ENCODE results near the gene MTERF4. TPM values are rescaled to one million over a fixed set of nuclear protein-coding genes. Genes with fewer than 3 reads are reported as not detected.

MTERF4 gene
- total and polyA plus RNA-seq, 2 of the 13 experiments (the other 11 are each of a cell fraction or from before 2014, with no cell fraction given): 50.5 to 59.8 TPM

GRCh38 chr2:241150660-241151530 lies 48.8 kb upstream of the MTERF4 start (continued):
- TF ChIP-seq TAF15 (IDR thresholded peaks at IDR 0.05; ENCODE audit: low read depth, low read length, poor library complexity, severe bottlenecking): no peak
- no peak for TF ChIP-seq DMAP1 (CRISPR knock-in tag; IDR thresholded peaks at IDR 0.05)
- no peak for TF ChIP-seq ETV5 (CRISPR knock-in tag; IDR thresholded peaks at IDR 0.05; ENCODE audit: borderline replicate concordance)
- TF ChIP-seq ZBTB37 (CRISPR knock-in tag; IDR thresholded peaks at IDR 0.05): no peak
- TF ChIP-seq, protein P1, sequence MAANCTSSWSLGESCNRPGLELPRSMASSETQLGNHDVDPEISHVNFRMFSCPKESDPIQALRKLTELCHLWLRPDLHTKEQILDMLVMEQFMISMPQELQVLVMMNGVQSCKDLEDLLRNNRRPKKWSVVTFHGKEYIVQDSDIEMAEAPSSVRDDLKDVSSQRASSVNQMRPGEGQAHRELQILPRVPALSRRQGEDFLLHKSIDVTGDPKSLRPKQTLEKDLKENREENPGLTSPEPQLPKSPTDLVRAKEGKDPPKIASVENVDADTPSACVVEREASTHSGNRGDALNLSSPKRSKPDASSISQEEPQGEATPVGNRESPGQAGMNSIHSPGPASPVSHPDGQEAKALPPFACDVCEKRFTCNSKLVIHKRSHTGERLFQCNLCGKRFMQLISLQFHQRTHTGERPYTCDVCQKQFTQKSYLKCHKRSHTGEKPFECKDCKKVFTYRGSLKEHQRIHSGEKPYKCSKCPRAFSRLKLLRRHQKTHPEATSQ (CRISPR knock-in tag; IDR thresholded peaks at IDR 0.05; ENCODE audit: borderline replicate concordance): no peak
- TF ChIP-seq STAT5B (CRISPR knock-in tag; IDR thresholded peaks at IDR 0.05): no peak
- TF ChIP-seq ZFP62 (CRISPR knock-in tag; IDR thresholded peaks at IDR 0.05): no peak
- no peak for TF ChIP-seq CREB1 (IDR thresholded peaks at IDR 0.05)
- no peak for TF ChIP-seq CREB1 (CRISPR knock-in tag; IDR thresholded peaks at IDR 0.05)
- TF ChIP-seq CBX1 (IDR thresholded peaks at IDR 0.05; ENCODE audit: low read depth): no peak
- no peak for TF ChIP-seq IKZF1 (IDR thresholded peaks at IDR 0.05)
- no peak for TF ChIP-seq SRY (CRISPR knock-in tag; IDR thresholded peaks at IDR 0.05)
- no peak for TF ChIP-seq SMAD9 (CRISPR knock-in tag; IDR thresholded peaks at IDR 0.05)
- no peak for TF ChIP-seq ZNF331 (CRISPR knock-in tag; IDR thresholded peaks at IDR 0.05)
- no peak for TF ChIP-seq YY1 (IDR thresholded peaks at IDR 0.05; ENCODE audit: insufficient read depth, insufficient replicate concordance, low read depth, low read length)
- no peak for TF ChIP-seq KAT2B (IDR thresholded peaks at IDR 0.05; ENCODE audit: borderline replicate concordance, low read depth, low read length)
- TF ChIP-seq ZNF17 (CRISPR knock-in tag; IDR thresholded peaks at IDR 0.05): no peak
- 0 out of 2 replicates have a peak, but pooled peaks have one; percentile 15 for TF ChIP-seq ZIK1 (CRISPR knock-in tag; IDR thresholded peaks at IDR 0.05; ENCODE audit: borderline replicate concordance, low read depth)
- TF ChIP-seq, protein P2, sequence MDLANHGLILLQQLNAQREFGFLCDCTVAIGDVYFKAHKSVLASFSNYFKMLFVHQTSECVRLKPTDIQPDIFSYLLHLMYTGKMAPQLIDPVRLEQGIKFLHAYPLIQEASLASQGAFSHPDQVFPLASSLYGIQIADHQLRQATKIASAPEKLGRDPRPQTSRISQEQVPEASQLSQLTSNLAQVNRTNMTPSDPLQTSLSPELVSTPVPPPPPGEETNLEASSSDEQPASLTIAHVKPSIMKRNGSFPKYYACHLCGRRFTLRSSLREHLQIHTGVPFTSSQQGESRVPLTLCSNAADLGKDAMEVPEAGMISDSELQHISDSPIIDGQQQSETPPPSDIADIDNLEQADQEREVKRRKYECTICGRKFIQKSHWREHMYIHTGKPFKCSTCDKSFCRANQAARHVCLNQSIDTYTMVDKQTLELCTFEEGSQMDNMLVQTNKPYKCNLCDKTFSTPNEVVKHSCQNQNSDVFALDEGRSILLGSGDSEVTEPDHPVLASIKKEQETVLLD (CRISPR knock-in tag; IDR thresholded peaks at IDR 0.05; ENCODE audit: low read depth): 0 out of 2 replicates have a peak, but pooled peaks have one; percentile 39
- no peak for TF ChIP-seq ZNF674 (CRISPR knock-in tag; IDR thresholded peaks at IDR 0.05; ENCODE audit: low read depth)
- TF ChIP-seq FLYWCH1 (CRISPR knock-in tag; IDR thresholded peaks at IDR 0.05): no peak
- no peak for TF ChIP-seq NAIF1 (CRISPR knock-in tag; IDR thresholded peaks at IDR 0.05; ENCODE audit: borderline replicate concordance)
- no peak for TF ChIP-seq POLR2AphosphoS2 (IDR thresholded peaks at IDR 0.05; ENCODE audit: low read depth, low read length)
- TF ChIP-seq KDM2A (CRISPR knock-in tag; IDR thresholded peaks at IDR 0.05; ENCODE audit: borderline replicate concordance, low read depth): no peak
- no peak for TF ChIP-seq ZNF567 (CRISPR knock-in tag; IDR thresholded peaks at IDR 0.05; ENCODE audit: borderline replicate concordance)
- no peak for TF ChIP-seq SMC3 (IDR thresholded peaks at IDR 0.05; ENCODE audit: low read length)
- TF ChIP-seq ZMYM3 (CRISPR knock-in tag; IDR thresholded peaks at IDR 0.05): no peak
